ENCODE measurements around the gene MAP3K9.

GRCh38 chr14:70716958-70717357, 92.4 kb downstream of the MAP3K9 start:
- TF ChIP-seq CTCF (IDR thresholded peaks at IDR 0.05) (no peak), POLR2AphosphoS5 (IDR thresholded peaks at IDR 0.05) (no peak), POLR2A (IDR thresholded peaks at IDR 0.05) (no peak)
